Daoy (cell line): ENCODE results near the gene GASK1B. TPM values are rescaled to one million over a fixed set of nuclear protein-coding genes. Genes with fewer than 3 reads are reported as not detected.

Source experiments
- DNase-seq: peaks from one replicate; pipeline ENCODE4 v3.0.0-alpha.2; 2015; ENCODE audit warnings: low read depth
- total RNA-seq: library from RNA; depleted of rRNA; stranded (reverse); fragments of >200 nt; shearing (Covaris generic); gene quantifications from 2 replicates; pipeline ENCODE4 v1.2.3, GENCODE V29; 2014; rRNA removed

GASK1B gene
- total RNA-seq, 1 experiment from 2014 or later: 0.23 TPM

- DNase-seq: no peak
Observed at GRCh38 chr4:158146736-158147135, 26.1 kb downstream of the GASK1B start.

GRCh38 chr4:158139086-158139485 lies 33.7 kb downstream of the GASK1B start:
- no peak for DNase-seq

- DNase-seq: no peak
Observed at GRCh38 chr4:158134222-158134621, 38.6 kb downstream of the GASK1B start.

GRCh38 chr4:158133551-158133950 lies 39.3 kb downstream of the GASK1B start:
- no peak for DNase-seq

- DNase-seq: no peak
Observed at GRCh38 chr4:158131027-158131426, 41.8 kb downstream of the GASK1B start.

- DNase-seq: no peak
Observed at GRCh38 chr4:158130204-158130603, 42.6 kb downstream of the GASK1B start.

GRCh38 chr4:158129694-158130093 lies 43.1 kb downstream of the GASK1B start:
- peak; percentile 4 for DNase-seq

- no peak for DNase-seq
Observed at GRCh38 chr4:158128540-158128939, 44.3 kb downstream of the GASK1B start.

- no peak for DNase-seq
Observed at GRCh38 chr4:158125310-158125709, 47.5 kb downstream of the GASK1B start.

Other genes starting within 250 kb of the GASK1B start
- gene TMEM144, start 37.5 kb upstream of the GASK1B start, total RNA-seq: 2.3 and 2.4 TPM in 2 replicates